SK-N-SH treated with all-trans-retinoic acid at 6 μM for 48 hours (cell line): ENCODE data around the gene STXBP1.
"Not testable (repeated sequence)": the region's sequence is repeated elsewhere in the genome, so short reads cannot be mapped to it uniquely, and the experiment has no call there.

ENCODE experiments used
- ATAC-seq: fragments of 200-7000 bp; cut with Tn5 transposase; 3 replicates; pipeline ENCODE4 v1.9.1; 2020; ENCODE audit warnings: mild to moderate bottlenecking, moderate library complexity
- CSDC2 ChIP-seq: fragments of 250-450 bp; sonication (Bioruptor Pico); IDR thresholded peaks from 2 replicates; pipeline ENCODE4 v1.5.0; 2020; ENCODE audit warnings: mild to moderate bottlenecking, moderate library complexity
- ESRRG ChIP-seq: fragments of 250-450 bp; sonication (Bioruptor Pico); IDR thresholded peaks from 2 replicates; pipeline ENCODE4 v1.6.1; 2021; ENCODE audit warnings: mild to moderate bottlenecking
- GLIS3 ChIP-seq: fragments of 250-450 bp; sonication (Bioruptor Pico); IDR thresholded peaks from 2 replicates; pipeline ENCODE4 v1.5.0; 2020; ENCODE audit warnings: mild to moderate bottlenecking, moderate library complexity
- ISL1 ChIP-seq: fragments of 250-450 bp; sonication (Bioruptor Pico); IDR thresholded peaks from 2 replicates; pipeline ENCODE4 v2.1.2; 2022; ENCODE audit warnings: mild to moderate bottlenecking, moderate library complexity
- PPARA ChIP-seq: fragments of 250-450 bp; sonication (Bioruptor Pico); IDR thresholded peaks from 2 replicates; pipeline ENCODE4 v1.5.0; 2020; ENCODE audit warnings: mild to moderate bottlenecking, borderline replicate concordance
- RARB ChIP-seq: fragments of 250-450 bp; sonication (Bioruptor Pico); IDR thresholded peaks from 2 replicates; pipeline ENCODE4 v1.8.0; 2021; ENCODE audit warnings: mild to moderate bottlenecking, moderate library complexity
- TCF4 ChIP-seq: fragments of 250-450 bp; sonication (Bioruptor Pico); IDR thresholded peaks from 2 replicates; pipeline ENCODE4 v1.8.0; 2021; ENCODE audit warnings: mild to moderate bottlenecking, moderate library complexity, borderline replicate concordance
- TSHZ2 ChIP-seq: fragments of 250-450 bp; sonication (Bioruptor Pico); IDR thresholded peaks from 2 replicates; pipeline ENCODE4 v1.5.0; 2020; ENCODE audit warnings: mild to moderate bottlenecking, moderate library complexity
- ZC3H10 ChIP-seq: fragments of 250-450 bp; sonication (Bioruptor Pico); IDR thresholded peaks from 2 replicates; pipeline ENCODE4 v1.5.1; 2021; ENCODE audit warnings: mild to moderate bottlenecking, moderate library complexity
- ZFP3 ChIP-seq: fragments of 250-450 bp; sonication (Bioruptor Pico); IDR thresholded peaks from 2 replicates; pipeline ENCODE4 v1.5.0; 2020; ENCODE audit warnings: mild to moderate bottlenecking, moderate library complexity
- ZFP30 ChIP-seq: fragments of 450-650 bp; formaldehyde crosslinking; IDR thresholded peaks from 2 replicates; pipeline ENCODE4 v1.5.0; 2022; ENCODE audit warnings: mild to moderate bottlenecking, moderate library complexity
- ZNF8 ChIP-seq: fragments of 450-650 bp; formaldehyde crosslinking; IDR thresholded peaks from 2 replicates; pipeline ENCODE4 v1.5.0; 2020; ENCODE audit warnings: mild to moderate bottlenecking, moderate library complexity
- TF ChIP-seq, protein P1 (sequence below): fragments of 250-450 bp; sonication (Bioruptor Pico); IDR thresholded peaks from 2 replicates; pipeline ENCODE4 v1.8.0; 2020; ENCODE audit warnings: mild to moderate bottlenecking, moderate library complexity, borderline replicate concordance
- TF ChIP-seq, protein P2 (sequence below): fragments of 250-450 bp; sonication (Bioruptor Pico); IDR thresholded peaks from 2 replicates; pipeline ENCODE4 v1.5.1; 2021; ENCODE audit warnings: mild to moderate bottlenecking, moderate library complexity
- TF ChIP-seq, protein P3 (sequence below): fragments of 250-450 bp; sonication (Bioruptor Pico); IDR thresholded peaks from 2 replicates; pipeline ENCODE4 v1.5.1; 2020; ENCODE audit warnings: low read depth, mild to moderate bottlenecking, moderate library complexity

Gene STXBP1

DNA sequence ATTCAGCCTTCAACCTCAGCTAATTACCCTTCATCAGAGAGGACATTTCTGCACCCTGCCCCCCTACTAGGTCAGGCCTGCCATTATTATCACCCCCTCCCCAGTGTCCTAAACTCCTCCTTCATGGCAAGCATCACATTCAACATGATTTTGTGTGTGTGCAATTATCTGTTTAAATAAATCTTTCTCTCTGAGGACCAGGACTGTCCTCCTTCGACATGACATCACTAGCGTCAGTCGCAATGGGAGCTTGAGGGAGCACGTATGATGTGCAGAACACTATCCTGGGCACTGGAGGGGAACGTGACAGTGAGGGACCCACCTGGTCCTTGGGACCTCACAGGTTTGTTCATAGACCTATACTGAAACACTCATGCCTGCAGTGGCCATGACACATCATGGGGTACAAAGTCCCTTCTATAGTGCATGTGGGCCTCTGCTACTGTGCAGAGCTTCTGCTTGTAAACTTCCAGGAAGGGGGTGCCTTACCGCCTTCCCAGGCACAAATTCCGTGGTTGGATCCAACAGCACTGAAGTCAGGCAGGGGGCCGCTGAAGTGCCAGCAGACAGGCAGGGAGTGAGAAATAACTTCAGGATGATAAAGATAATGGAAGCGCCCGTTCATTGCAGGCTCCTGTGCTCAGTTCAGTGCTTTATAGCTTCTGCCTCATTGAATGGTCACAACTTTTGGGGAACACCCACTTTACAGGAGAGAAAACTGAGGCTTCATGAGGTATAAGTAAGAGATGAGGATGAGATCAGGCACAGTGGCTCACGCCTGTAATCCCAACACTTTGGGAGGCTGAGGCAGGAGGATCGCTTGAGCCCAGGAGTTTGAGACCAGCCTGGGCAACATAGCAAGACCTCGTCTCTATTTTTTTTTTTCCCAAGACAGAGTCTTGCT is 36.0 kb upstream of the STXBP1 start:
- ATAC-seq = no peak
- TF ChIP-seq, protein P1, sequence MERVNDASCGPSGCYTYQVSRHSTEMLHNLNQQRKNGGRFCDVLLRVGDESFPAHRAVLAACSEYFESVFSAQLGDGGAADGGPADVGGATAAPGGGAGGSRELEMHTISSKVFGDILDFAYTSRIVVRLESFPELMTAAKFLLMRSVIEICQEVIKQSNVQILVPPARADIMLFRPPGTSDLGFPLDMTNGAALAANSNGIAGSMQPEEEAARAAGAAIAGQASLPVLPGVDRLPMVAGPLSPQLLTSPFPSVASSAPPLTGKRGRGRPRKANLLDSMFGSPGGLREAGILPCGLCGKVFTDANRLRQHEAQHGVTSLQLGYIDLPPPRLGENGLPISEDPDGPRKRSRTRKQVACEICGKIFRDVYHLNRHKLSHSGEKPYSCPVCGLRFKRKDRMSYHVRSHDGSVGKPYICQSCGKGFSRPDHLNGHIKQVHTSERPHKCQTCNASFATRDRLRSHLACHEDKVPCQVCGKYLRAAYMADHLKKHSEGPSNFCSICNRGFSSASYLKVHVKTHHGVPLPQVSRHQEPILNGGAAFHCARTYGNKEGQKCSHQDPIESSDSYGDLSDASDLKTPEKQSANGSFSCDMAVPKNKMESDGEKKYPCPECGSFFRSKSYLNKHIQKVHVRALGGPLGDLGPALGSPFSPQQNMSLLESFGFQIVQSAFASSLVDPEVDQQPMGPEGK (CRISPR knock-in tag) = no peak
- TF ChIP-seq ZFP3 (CRISPR knock-in tag) = no peak
- TF ChIP-seq ZC3H10 (CRISPR knock-in tag) = no peak
- TF ChIP-seq, protein P2, sequence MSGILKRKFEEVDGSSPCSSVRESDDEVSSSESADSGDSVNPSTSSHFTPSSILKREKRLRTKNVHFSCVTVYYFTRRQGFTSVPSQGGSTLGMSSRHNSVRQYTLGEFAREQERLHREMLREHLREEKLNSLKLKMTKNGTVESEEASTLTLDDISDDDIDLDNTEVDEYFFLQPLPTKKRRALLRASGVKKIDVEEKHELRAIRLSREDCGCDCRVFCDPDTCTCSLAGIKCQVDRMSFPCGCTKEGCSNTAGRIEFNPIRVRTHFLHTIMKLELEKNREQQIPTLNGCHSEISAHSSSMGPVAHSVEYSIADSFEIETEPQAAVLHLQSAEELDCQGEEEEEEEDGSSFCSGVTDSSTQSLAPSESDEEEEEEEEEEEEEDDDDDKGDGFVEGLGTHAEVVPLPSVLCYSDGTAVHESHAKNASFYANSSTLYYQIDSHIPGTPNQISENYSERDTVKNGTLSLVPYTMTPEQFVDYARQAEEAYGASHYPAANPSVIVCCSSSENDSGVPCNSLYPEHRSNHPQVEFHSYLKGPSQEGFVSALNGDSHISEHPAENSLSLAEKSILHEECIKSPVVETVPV = no peak
- no peak for TF ChIP-seq ZNF8 (CRISPR knock-in tag)
- TF ChIP-seq ESRRG (CRISPR knock-in tag) = no peak
- TF ChIP-seq GLIS3 = no peak
- TF ChIP-seq, protein P3, sequence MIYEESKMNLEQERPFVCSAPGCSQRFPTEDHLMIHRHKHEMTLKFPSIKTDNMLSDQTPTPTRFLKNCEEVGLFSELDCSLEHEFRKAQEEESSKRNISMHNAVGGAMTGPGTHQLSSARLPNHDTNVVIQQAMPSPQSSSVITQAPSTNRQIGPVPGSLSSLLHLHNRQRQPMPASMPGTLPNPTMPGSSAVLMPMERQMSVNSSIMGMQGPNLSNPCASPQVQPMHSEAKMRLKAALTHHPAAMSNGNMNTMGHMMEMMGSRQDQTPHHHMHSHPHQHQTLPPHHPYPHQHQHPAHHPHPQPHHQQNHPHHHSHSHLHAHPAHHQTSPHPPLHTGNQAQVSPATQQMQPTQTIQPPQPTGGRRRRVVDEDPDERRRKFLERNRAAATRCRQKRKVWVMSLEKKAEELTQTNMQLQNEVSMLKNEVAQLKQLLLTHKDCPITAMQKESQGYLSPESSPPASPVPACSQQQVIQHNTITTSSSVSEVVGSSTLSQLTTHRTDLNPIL (CRISPR knock-in tag) = no peak
- TF ChIP-seq, all 23 proteins: peak for 0

GRCh38 chr9:127577194-127577593 is 34.9 kb upstream of the STXBP1 start:
- ATAC-seq = not testable (repeated sequence)

DNA sequence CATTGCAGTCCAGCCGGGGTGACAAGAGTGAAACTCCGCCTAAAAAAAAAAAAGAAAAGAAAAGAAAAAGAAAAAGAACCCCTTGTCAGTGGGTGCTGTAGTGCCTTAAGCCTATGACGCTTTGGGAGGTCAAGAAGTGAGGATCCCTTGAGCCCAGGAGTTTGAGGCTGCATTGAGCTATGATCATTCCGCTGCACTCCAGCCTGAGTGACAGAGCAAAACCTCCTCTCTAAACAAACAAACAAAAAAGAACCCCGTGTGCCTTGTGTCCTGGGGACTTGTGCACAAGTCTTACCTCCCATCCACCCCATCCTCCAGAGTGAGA is 33.5 kb upstream of the STXBP1 start:
- peak; percentile 23 for ATAC-seq
- TF ChIP-seq, protein P2 = no peak
- TF ChIP-seq TSHZ2 (no peak), RARB (CRISPR knock-in tag) (no peak), PPARA (CRISPR knock-in tag) (no peak), CSDC2 (CRISPR knock-in tag) (no peak), ISL1 (CRISPR knock-in tag) (no peak), ZC3H10 (CRISPR knock-in tag) (no peak), TCF4 (CRISPR knock-in tag) (no peak)

DNA sequence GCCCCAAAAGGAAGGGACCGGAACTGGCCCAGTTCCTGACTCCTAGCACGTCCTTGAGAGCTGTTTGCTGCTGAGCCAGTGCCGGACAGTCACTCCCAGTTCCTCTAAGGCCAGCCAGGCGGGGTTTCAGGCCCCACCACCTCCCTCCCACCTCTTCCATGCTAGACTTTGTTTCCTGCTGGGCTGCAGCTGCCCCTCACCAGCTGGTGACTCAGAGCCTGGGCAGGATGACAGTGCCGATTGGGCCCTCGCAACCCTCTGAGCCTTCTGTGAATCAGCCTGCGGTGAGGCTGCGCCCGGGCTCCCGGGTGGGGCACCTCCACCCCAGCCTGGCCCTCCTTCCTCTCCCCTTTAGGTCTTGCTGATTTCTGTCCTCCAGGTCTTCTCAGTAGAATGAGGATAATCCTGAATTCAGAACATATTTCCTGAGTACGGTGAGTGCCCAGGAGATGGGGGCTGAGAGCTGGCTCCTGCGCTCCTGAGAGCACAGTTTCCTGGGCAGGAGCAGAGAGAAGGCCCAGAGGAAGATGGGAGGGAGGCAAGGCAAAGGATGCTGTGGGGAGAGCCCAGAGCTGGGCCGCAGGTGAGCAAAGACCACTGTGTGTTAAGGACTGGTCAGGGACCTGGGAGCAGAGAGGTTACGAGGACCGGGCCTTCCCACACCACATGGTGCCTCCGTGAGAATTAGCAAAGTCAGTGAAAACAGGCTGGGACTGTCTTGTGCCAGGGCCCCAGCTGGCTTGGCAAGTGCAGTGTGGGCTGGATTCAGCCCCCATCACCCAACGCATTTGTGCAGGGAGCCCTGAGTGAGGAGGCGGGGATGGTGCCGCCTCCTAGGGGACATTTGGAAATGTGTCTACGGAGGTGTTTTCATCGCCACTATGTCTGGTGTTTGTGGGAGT is 32.9 kb upstream of the STXBP1 start:
- peak; percentile 94 for ATAC-seq
- TF ChIP-seq ZFP30 (CRISPR knock-in tag) = 0 out of 2 replicates have a peak, but pooled peaks have one; percentile 10
- TF ChIP-seq, protein P2 = no peak
